Hematopoietic multipotent progenitor cell treated with erythropoietin and hydrocortisone succinate and interleukin-3 and kit ligand, for 4 days (in vitro differentiated cells): ENCODE data around the gene PREB.

Experiments used
- DNase-seq: peaks from one replicate; pipeline ENCODE4 v3.0.0-alpha.2; 2015

Gene PREB

DNA sequence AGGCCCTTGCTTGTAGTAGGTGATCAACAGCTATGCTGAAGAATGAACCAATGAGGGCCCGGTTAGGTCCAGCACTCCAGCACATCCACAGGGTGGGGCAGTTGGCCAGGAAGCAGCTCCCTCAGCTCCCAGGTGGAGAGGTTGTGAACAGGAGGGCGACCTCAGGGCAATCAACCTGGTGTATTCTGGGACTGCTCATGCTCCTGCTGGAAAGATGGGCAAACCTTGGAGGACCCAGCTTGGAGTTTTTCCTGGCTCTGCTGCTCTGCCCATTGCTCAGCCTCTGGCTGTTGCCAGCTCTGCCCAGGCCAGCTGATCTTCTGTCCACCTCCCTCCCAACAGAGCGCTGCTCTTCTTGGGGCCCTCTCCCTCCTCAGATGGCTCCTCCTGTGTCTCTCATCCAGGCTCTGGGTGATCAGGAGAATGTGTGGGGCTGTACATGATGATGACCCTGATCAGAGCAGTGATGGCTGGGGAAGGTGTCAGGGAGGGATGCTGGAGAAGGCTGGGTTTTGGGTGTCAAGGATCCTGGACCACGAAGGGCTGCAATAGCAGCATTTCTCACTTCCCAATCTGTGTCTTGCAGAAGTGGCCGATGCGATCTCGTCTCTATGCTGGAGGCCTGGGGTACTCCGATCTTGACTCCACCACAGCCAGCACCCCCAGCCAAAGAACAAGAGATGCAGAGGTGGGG is 17.8 kb upstream of the PREB start:
- no peak for DNase-seq

DNA sequence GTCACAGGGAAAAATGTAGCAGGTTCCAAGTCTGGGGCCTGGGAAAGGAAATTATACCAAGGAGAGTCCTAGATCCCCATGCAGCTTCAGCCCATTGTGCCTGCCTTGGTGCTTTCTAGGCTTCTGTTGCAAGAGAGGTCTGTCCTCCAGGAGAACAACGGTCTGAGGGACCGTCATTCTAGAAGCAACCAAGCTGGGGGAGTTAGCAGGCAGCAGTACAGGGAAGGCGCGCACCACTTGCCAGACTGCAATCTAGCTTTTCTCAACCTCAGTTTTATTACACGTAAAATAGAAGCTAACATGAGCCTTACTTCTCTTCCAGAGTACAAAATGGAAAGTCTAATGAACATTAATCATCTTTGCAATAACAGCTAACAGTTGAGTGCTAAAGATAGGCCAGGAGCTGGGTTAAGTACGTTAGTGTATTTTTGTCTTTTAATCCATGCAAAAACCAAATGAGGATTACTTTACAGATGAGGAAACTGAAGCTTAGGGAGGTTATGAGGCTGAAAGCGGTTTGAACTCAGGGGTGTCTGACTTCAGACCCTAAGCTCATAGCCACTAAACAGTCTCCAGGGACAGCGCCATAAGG is 16.3 kb upstream of the PREB start:
- no peak for DNase-seq

DNA sequence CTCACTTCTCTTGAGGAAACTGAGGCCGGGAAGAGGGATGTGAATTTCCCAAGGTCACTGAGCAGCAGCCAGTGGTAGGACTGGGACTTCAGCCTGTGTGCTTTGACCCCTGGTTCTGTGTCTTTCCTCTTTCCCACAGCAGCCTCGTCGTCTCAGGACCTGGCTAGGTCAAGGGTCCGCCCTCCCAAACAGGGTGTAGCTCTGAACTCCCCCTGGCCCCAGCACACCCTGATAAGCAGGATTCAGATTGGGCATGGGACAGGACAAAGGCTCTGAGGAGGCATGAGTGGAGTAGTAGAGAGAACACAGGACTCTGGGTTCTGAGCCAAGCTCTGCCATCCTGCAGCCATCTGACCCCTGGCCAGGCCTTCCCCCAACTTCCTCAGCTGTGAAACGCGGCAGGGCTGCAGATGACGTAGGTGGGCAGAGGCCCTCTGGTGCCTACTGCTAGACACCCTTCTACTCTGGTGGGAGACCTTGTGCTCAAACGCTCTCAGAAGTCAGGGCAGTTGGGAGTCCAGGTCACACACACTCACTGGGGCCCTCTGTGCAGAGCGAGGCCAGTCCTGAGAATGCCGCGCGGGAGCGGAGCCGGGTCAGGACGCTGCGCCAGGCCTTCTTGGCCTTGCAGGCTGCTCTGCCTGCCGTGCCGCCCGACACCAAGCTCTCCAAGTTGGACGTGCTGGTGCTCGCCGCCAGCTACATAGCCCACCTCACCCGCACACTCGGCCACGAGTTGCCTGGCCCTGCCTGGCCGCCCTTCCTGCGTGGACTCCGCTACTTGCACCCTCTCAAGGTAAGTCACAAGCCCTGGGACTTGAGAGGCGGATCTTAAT is 15.4 kb upstream of the PREB start:
- no peak for DNase-seq

DNA sequence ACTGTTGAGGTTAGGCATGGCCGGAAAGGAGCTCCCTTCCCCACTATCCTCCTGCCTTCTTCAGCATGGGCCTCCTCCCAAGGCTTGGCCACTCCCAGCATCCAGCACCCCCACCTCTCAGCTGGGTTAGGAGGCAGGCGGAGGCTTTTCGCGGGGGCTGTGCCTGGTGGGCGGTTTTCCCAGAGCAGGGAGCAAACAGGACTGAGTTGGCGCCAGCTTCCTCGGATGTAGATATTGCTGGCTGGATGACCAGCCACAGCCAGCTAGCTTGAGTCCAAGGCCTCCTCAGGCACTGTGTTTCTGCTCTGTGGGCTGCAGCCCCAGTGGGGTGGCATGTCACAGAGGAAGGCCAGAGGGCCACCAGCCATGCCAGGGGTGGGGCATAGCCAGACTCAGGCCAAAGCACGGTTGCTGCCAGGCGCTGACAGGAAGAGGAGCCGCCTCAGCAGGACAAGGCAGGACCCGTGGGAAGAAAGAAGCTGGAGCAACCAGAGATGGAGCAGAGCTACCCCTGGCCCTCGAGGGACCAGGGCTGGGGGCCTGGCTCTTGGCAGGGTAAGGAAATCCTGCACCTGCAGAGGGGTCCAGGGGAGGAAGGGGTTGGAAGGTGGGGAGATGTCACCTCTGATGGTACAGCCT is 14.5 kb upstream of the PREB start, which contains the start of gene TCF23:
TSS of gene TCF23 (plus strand) at position 204 of the 639 bp plus-strand sequence. CDS start at position 334, 130 bp downstream.
- no peak for DNase-seq

DNA sequence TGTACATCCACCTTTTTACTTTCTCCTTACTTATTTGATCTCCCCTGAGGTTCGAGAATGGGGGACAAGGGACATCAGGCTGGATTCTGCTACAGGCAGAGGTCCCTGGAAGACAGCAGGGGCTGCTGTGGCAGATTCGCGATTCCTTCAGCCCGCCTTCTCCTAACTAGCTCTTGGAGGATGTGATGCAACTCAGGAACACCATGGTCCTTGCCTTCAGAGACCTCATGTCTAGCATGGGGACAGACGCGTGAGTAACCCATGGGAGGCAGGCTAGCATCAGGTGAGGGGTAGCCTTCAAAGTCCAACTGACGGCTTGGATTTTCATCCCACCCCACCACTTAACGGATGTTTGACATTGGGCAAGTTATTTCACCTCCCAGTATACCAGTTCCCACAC is 13.5 kb upstream of the PREB start:
- no peak for DNase-seq

DNA sequence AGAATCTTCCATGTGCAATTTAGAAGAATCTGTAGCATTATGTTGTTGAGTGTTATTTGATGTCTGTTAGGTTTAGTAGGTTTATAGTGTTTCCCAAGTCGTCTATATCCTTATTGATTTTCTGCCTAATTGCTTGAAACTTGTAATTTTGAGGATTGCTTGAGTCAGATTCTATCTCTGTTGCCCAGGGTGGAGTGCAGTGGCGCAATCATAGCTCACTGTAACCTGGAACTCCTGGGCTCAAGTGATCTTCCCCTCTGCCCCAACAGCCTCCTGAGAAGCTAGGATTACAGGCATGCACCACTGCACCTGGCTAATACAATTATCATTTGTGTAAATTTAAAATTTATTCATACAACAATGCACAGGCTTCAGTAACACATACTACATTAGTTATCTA is 11.2 kb upstream of the PREB start:
- no peak for DNase-seq

DNA sequence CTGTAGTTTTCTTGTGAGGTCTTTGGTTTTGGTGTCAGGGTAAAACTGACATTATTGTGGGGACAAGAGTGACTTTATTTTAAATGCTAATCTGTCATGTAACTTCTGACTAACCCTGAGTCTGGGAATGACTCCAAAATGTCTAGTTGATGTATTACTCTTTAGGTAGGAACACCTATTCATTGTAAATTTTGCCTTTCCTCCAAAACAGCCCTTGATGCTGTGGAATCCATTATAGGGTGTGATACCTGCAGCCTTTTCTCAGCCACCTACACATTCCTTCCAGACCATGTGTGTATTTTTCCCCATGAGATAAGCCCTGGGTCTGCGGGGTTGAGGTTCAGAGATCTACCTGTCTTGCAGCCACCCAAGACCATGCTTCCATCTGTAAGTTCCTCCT is 8.8 kb upstream of the PREB start:
- DNase-seq: no peak

DNA sequence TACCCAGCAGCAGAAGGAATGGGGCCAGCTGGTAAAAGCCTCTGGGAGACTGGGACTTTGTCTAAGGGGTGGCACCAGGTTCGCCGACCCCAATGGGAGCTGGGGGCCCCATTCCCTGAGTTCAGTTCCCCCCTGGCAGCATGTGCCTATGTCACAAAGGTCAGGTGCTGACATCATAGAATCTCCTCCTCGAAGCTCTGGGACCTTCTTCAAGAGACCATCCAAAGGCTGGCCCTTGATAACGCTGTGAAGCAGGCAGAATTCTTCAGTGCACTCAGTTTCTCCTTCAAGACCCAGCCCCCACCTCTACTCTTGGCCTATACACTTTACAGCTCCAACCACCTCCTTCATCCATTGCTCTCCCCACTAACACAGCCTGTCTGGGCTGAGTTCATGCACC is 4.9 kb upstream of the PREB start, which contains the start of gene PRR30:
TSS of gene PRR30 (minus strand) at position 101 of the 400 bp plus-strand sequence. CDS start 1,081 bp downstream, outside the sequence.
- no peak for DNase-seq

DNA sequence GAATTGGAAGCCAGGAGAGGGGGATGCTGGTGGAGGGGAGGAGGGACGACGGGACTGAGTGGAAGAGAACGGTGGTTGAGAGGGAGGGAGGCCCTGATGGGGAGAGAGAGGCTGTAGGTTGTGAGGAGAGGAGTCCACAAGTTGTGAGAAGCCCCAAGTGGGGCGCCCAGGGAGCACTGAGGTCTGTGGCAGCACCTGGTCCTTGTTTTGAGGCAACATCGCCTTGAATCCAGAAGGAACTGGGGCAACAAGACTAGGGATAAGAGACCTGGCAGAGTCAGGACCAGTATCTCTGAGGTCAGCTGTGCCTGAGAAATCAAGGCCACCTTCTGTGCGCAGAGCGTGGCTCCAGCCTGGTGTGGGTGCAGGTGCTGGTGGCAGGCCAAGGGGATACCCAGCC is 3.7 kb upstream of the PREB start:
- no peak for DNase-seq

DNA sequence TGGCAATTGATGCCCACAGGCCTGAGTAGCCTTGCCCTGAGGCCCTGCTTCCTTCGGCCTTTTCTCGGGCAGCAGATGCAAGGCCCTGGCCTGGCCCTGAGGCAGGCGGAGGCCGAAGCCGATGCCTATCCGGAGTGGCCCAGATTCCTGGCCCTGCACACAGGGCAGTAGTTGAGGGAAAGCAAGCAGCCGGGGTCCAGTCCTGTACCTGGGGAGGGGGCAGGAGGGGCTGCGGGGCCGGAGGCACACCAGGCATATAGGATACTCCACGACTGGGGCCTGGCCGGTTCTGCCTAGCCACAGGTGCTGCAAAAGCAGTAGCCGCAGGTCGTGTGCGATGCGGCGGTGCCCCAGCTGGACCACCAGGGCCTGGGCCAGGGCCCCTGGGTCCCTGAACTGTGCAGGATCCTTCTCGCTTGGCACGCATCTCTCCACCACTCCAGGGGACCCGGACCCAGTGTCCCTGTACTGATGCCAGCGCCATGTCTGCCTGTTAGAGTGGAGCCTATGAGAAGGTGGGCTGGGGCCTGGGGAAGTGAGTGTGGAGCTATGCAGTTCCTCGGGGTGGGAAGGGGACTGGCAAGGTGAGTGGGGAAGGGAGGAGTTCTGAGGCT is 3.0 kb upstream of the PREB start:
- DNase-seq: no peak

DNA sequence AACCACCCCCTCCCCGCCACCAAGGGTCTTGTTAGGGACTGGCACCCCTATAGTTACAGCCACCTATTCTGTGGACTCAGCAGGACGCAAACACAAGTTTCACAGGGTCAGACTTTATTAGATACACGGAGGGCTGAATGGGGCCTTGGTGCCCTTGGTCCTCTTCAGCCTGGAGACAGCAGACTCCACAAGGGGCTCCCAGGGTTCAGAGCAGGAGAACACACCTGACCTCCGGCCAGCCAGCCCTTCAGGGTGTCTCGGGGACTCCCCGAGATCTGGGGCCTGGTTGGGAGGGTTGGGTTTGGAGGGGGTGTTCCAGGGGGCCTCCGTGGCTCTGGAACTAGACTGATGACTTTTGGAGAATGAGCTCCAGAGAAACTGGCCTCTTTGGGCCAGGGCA is 2.3 kb upstream of the PREB start:
- DNase-seq: no peak

DNA sequence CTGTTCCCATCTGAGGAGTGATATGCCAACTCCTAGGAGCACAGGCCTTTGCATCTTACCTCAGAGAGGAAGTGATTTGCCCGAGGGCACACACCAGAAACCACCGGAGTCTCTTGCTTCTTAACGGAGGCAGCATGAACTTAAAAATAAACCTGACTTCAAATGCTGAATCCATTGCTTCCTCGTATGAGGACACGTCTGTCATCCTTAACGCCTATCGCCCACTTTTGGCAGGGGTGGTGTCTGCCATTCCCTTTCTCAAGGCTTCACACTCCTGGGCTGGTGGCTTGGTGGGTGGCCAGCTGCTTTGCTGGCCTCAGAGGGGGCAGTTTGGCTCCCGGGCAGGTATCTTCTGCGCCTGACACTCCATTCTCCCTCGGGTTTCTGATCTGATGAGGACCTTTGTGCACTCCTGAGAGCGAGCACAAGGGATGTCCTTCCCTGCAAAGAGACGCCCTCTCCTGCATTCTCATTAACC is 1.1 kb upstream of the PREB start:
- no peak for DNase-seq

DNA sequence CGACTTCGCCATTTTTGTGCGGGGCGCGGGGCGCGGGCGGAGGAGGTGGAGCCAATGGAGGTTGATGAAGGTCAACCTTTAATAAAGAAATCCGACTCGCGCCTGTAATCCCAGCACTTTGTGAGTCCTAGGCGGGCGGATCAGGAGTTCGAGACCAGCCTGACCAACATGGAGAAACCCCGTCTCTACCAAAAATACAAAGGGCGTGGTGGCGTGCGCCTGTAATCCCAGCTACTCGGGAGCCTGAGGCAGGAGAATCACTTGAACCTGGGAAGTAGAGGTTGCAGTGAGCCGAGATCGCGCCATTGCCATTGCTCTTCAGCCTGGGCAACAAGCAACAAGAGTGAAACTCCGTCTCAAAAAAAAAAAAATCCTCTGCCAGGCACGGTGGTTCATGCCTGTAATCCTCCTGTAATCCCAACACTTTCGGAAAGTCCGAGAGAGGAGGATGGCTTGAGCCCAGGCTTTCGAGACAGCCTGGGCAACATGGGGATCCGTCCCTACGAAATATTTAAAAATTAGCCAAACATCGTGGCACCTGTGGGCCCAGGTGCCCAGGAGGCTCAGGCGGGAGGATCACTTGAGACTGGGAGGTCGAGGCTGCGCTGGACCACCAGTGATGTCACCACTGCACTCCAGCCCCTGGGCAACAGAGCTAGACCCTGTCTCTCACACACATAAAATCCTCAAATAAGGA is 493 bp upstream of the PREB start:
- DNase-seq: no peak

DNA sequence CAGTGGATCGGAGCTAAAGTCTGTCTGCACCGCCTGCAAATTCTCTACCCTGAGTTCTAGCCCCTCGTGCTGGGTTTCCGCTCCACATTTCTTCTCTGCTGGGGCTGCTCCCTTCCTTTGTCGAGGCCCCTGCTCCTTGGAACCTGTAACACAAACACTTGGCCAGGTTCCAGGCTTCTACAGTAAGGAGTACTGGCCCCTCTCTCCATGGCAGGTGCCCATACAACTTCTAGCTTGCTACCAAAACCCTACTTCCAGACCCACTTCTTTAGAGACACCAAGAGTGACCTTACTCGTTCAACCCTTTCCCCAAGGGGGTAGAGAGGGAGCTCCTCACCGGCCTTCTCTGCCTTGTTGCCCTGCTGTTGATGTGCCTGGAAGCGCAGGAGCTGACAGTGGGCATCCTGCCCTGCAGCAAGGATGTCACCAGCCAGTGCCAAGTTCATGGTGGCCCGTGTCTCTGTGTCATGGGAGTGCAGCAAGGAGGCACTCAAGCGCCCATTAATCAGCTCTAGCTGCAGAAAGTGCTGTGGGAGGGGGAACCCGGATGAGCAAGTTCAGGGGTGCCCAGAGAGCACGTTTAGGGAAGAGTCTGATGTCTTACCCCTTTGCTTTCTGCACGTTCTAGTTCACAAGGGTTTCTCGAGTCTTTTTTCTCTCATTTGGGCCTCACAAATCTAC is 1.1 kb downstream of the PREB start:
- peak; percentile 54 for DNase-seq

DNA sequence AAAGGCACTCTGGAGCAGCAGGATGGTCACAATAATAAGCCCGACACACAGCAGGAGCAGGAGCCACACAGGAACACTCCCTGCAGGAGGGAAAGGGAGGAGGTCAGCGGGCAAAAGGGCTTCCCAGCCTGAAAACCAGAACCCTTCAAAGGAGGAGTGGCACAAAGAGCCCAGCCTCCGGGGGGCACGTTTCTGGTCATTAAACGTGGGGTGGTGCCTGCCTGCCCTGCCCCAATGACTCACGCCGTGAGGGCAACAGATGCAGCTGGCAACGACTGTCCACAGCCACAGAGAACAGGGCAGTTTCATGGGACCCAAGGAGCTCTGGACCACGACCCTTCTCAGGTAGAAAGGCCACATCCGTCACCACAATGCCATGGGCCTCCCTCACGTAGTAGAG is 3.0 kb downstream of the PREB start:
- no peak for DNase-seq

DNA sequence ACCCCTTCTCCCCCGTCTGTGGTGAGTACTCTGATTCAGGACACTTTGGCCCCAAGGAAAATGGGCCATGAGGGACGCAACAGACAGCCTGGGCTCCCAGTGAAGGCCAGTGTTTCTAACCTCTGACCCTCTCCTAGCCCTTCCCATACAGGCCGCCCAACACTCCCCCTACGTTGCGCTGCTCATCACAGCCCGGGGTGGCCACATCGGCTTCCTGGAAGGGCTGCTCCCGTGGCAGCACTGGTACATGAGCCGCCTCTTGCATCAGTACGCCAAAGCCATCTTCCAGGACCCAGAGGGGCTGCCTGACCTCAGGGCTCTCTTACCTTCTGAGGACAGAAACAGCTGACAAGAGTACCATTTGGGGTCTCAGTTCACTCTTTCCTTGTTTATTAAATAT is 4.0 kb downstream of the PREB start:
- DNase-seq: no peak

DNA sequence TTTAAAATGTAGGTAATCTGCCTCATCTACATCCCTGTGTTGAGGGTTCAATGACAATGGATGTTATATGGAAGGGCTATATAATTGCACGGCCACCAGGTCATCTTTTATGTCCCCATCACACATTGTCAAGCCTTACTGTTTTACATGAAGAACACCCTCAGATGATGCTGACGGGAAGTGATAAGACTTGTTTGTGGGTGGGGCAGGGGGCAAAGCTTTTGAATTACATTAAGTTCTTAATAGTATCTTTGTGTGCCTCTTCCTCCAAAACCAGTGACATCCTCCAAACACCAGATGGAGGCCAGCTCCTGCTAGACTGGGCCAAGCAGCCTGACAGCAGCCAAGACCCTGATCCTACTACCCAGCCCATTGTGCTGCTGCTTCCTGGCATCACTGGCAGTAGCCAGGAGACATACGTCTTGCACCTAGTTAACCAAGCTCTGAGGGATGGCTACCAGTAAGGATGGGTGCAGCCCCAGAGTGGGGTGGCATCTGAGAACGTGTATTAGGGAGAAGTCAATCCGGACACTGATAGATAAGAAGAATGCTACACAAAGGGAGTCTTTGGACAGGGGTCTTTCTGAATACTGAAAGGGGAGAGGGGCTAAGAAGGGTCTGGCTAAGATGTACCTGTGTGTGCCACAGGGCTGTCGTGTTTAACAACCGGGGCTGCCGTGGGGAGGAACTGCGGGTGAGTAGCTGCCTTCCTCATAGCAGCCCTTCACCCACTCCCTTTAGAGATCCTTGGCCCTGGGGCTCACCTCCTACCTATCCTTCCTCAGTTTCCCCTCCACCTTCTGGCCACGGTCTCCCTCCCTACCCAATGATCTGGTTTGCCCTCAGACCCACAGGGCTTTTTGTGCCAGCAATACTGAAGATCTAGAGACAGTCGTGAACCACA is 5.5 kb downstream of the PREB start:
- peak; percentile 64 for DNase-seq

DNA sequence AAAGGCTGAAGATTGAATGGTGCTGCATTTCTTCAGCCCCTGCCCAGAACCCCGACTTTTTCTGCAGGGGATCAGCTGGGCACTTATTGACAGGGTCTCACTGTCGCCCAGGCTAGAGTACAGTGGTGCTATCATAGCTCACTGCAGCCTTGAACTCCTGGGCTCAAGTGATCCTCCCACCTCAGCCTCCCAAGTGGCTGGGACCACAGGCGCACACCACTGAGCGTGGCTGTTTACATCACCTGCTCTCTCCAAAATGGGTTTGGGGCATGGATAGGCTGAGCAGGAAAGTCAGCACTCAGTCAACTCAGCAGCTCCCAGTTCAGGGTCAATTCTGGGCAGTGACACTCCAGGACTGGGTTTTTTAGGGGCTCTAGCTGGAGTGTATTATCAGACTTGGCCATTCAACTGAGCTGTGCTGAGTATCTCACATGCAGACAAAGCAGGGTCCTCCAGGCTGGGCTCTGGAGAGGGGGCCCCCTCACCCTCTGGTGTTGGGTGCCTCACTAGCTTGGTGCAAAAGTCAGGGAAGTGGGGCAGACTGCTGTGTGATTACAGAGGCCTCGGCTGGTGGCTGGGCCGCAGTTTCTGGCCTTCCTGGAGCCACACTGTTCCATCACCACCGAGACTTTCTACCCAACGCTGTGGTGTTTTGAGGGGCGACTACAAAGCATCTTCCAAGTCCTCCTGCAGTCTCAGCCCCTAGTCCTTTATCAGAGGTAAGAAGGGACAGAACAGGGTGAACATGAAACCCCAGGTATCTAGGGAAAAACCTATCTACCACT is 6.4 kb downstream of the PREB start:
- DNase-seq: no peak

DNA sequence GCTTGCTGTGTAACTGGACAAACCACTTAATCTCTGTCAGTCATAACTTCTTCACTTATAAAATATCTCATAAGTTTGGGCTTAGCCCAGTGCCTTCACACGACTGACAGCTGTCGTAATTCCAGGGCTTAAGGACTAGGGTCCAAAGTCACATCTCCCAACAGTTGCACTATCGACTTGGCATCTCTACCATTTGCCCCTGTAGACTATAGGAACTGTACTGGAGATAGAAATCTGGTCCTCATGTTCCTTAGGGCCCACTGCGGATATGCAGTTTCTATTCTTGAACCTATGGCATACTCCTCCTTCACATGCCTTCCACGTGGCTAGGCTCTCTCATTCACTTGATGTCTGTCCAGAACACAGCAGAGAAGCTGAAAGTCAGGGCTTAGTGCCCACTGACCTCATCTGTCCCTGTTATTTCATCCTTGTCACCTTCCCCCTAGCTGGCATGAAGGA is 8.2 kb downstream of the PREB start:
- no peak for DNase-seq
